IPS DF 19.7 (cell line): Measurements from ENCODE around the gene SSX3.
"Not testable (repeated sequence)": the region's sequence is repeated elsewhere in the genome, so short reads cannot be mapped to it uniquely, and the experiment has no call there.

ENCODE experiments used
- DNase-seq: peaks from one replicate; pipeline ENCODE4 v3.0.0-alpha.2; 2013; ENCODE audit warnings: low read depth, low spot score

The SSX3 gene, protein sequence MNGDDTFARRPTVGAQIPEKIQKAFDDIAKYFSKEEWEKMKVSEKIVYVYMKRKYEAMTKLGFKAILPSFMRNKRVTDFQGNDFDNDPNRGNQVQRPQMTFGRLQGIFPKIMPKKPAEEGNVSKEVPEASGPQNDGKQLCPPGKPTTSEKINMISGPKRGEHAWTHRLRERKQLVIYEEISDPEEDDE

DNA sequence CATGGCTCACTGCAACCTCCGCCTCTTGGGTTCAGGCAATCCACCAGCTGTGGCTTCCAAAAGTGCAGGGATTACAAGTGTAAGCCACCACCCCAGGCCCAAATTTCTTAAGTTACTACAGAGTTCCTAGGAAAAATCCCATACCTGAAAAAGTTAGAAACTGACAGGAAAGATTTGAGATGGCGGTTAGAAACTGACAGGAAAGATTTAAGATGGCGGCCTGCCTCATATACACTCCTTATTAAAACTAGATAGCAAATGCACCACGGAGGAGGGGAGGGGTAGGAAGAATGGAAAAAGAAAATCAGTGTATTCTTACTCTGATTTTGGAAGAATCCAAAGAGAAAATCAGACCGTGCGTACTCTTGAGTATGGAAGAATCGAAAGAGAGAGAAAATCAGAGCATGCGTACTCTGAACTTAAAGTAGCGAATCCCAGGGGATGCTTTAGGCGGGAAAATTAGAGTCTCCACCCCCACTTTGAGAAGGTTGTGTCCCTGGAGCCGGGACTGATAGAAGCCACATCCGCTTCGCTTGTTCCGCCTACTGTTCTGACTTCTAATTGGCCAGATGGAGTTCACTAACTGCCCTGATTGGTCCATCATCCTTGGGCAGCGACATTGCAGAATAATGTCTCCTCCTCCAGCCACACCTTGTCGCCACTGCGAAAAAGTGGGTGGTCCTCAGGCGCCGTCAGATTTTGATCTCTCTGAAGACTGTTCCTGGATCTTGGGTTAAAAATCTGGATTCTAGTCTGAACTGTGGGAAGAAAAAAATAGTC is at the start of gene SSX3:
TSS of gene SSX3 (minus strand) at position 389 of the 780 bp plus-strand sequence. CDS start 1,454 bp downstream, outside the sequence.
- not testable (repeated sequence) for DNase-seq

DNA sequence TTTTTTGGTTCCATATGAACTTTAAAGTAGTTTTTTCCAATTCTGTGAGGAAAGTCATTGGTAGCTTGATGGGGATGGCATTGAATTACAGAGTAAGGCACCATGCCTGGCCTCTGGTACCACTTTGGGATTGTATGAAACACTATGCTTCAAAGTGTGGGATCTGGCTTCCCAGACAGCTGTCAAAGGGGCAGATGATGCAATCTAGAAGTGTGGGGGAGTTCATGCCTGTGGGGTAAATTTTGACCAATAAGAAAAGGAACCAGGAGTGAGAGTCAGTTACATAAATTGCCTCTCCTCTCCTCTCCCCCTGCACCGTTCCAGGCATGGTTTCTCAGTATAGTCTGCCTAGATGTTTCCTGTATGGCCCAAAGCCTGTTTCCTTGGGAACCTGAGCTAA is 41.3 kb upstream of the SSX3 start:
- DNase-seq = not testable (repeated sequence)

DNA sequence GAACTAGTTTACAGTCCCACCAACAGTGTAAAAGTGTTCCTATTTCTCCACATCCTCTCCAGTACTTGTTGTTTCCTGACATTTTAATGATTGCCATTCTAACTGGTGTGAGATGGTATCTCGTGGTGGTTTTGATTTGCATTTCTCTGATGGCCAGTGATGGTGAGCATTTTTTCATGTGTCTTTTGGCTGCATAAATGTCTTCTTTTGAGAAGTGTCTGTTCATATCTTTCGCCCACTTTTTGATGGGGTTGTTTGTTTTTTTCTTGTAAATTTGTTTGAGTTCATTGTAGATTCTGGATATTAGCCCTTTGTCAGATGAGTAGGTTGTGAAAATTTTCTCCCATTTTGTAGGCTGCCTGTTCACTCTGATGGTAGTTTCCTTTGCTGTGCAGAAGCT is 40.4 kb upstream of the SSX3 start:
- not testable (repeated sequence) for DNase-seq

DNA sequence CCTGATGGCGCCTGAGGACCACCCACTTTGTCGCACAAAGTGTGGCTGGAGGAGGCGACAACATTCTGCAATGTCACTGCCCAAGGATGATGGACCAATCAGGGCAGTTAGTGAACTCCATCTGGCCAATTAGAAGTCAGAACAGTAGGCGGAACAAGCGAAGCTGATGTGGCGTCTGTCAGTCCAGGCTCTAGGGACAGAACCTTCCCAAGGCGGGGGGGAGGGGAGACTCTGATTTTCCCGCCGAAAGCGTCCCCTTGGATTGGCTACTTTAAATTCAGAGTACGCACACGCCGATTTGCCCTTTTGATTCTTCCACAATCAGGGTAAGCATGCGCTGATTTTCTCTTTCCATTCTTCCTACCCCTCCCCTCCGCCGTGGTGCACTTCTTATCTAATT is 26.7 kb upstream of the SSX3 start, which contains the start of gene SSX4:
TSS of gene SSX4 (plus strand) at position 301 of the 400 bp plus-strand sequence. CDS start 515 bp downstream, outside the sequence.
- not testable (repeated sequence) for DNase-seq

DNA sequence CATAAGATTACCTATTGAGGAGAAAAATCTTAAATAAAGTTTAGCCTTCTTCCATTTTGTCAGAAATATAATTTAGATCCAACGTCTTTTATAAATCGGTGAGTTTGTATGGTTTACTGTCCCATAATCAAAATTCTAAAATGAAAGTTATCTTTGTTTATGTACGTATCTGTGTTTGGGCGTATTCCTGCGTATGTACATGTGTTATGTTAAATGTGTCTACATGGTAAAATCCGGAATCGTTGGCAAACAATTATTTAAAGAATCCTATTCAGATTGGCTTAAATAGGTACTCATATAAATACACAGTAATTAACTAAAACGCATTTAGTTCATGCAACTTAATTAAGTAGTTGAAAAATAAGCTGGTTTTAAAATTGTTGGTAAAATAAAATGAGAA is 13.9 kb upstream of the SSX3 start:
- not testable (repeated sequence) for DNase-seq

DNA sequence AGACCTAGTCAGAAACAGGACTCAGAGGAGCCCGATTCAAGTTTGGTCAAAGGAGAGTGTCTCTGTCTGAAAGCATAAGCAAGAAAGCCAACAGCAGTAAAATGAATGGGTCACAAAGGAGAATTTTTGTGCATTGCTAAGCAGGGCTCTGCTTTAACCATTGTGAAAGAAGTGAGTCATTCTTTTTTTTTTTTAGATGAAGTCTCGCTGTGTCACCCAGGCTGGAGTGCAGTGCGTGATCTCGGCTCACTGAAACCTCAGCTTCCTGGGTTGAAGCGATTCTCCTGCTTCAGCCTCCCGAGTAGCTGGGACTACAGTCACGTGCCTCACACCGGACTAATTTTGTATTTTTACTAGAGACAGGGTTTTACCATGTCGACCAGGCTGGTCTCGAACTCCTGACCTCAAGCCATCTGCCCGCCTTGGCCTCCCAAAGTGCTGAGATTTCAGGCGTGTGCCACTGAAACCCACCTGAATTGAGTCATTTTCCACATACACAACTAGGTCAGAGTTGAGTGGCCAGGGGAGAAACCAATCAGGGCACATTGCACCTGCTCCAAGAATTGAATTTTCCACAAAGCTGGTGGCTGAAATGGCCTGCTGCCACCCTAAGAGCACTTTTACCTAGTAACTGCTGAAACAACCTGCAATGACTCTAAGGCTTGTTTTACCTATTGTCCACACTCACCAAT is 11.4 kb upstream of the SSX3 start:
- DNase-seq = not testable (repeated sequence)

DNA sequence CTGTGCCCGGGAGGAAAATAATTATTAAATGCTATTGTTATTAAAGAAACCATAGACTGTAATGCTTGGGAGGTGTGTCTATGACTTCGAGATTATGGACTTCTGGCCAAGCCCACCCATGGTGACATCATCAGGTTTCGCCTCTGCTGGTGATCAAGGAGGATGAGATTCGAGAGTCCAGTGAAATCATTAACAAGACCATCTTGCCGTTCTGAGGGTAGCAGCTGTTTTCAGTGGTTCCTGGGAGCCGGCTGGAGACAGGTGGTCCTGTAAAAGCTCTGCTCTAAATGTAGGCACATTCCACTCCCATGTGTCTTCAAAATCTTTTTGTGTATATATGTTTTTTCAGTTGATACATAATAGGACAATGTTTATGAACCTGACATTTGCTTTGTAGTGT is 2.8 kb upstream of the SSX3 start:
- DNase-seq = not testable (repeated sequence)

DNA sequence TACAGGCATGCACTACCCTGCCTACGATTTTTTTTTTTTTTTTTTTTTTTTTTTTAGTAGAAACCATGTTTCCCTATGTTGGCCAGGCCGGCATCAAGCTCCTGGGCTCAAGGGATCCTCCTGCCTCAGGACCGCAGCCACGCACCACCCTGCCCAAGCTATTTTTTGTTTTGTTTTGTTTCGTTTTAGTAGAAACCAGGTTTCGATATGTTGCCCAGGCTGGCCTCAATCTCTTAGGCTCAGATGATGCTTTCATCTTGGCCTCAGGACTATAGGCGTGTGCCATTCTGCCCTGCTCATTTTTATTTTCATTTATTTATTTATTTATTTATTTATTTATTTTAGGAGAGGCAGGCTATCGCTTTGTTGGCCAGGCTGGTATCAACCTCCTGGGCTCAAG is 1.2 kb upstream of the SSX3 start:
- no peak for DNase-seq

DNA sequence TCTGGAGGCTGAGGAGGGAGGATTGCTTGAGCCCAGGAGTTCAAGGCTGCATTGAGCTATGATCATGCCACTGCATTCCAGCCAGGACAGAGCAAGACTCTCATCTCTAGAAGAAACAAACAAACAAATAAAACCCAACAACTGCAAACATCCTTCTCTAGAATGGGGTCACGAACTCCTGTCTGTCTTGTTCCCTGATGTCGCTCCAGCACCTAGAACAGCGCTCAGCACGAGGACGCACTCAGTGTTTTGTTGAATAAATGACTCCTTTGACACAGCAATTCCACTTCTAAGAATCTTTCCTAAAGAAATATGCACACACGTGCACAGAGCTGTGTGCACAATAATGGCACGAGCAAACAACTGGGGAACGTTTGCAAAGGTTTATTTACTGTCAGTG is 10.4 kb downstream of the SSX3 start:
- not testable (repeated sequence) for DNase-seq

DNA sequence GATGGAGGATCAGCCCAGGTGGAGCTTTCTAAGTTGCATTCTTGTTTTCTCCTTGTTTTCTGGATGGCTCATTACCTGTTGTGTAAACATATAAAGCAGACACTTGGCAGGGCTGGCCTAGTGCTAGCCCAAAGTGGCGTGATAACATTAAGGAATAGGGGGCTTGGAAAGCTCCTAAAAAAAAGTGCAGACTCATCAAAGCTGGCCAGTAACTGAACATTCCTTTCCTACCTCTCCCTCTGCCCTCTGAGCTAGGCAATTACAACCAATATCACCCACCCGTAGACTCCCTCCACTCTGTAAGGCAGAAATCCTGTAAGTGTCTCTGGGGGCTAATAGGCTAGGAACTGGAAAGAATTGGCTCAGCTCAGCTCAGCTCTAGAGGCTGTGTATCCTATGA is 42.5 kb downstream of the SSX3 start:
- not testable (repeated sequence) for DNase-seq

DNA sequence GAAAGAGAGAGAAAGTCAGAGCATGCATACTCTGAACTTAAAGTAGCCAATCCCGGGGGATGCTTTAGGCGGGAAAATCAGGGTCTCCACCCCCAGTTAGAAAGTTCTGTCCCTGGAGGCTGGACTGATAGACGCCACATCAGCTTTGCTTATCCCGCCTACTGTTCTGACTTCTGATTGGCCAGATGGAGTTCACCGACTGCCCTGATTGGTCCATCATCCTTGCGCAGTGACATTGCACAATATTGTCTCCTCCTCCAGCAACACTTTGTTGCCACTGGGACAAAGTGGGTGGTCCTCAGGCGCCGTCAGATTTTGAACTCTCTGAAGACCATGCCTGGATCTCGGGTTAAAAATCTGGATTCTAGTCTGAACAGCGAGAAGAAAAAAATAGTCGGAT is 50.3 kb downstream of the SSX3 start:
- no peak for DNase-seq
